GM12892 (cell line): ENCODE data around the gene NECTIN4.
"Not testable (repeated sequence)": the region's sequence is repeated elsewhere in the genome, so short reads cannot be mapped to it uniquely, and the experiment has no call there.

Experiments
- DNase-seq: peaks from one replicate; pipeline ENCODE4 v3.0.0; 2011; ENCODE audit not compliant: insufficient read length
- FAIRE-seq: peaks from 2 replicates; lab custom pipeline; 2011; peaks lifted over from hg19 to GRCh38; lab: Jason Lieb, UNC
- POLR2A ChIP-seq: IDR thresholded peaks from 2 replicates; pipeline ENCODE4 v1.6.1; 2011; ENCODE audit warnings: low read depth, low read length, control low read depth
- POLR2AphosphoS5 ChIP-seq: IDR thresholded peaks from 2 replicates; pipeline ENCODE4 v1.6.1; 2011; ENCODE audit warnings: low read depth, low read length, control low read depth
- TAF1 ChIP-seq: IDR thresholded peaks from 2 replicates; pipeline ENCODE4 v1.6.1; 2011; ENCODE audit warnings: low read depth, mild to moderate bottlenecking, control low read depth, low read length, borderline replicate concordance

Gene NECTIN4

GRCh38 chr1:161066694-161067093 is 22.7 kb downstream of the NECTIN4 start:
- DNase-seq, result no peak
- no peak for TF ChIP-seq POLR2AphosphoS5
- no peak for TF ChIP-seq TAF1
- no peak for TF ChIP-seq POLR2A
- FAIRE-seq, result no peak

GRCh38 chr1:161065681-161066080 is 23.7 kb downstream of the NECTIN4 start:
- not testable (repeated sequence) for FAIRE-seq, DNase-seq

GRCh38 chr1:161063936-161064335 is 25.4 kb downstream of the NECTIN4 start:
- not testable (repeated sequence) for FAIRE-seq, DNase-seq

- DNase-seq (no peak), FAIRE-seq (no peak)
- TF ChIP-seq TAF1 (no peak), POLR2A (no peak), POLR2AphosphoS5 (no peak)
Observed at GRCh38 chr1:161061419-161061818, 27.9 kb downstream of the NECTIN4 start.

- DNase-seq (no peak), FAIRE-seq (no peak)
- TF ChIP-seq POLR2AphosphoS5 (no peak), POLR2A (no peak), TAF1 (no peak)
Observed at GRCh38 chr1:161059293-161059692, 30.1 kb downstream of the NECTIN4 start.

- TF ChIP-seq POLR2AphosphoS5 (no peak), TAF1 (no peak), POLR2A (no peak)
- FAIRE-seq (no peak), DNase-seq (no peak)
Observed at GRCh38 chr1:161054805-161055204, 34.6 kb downstream of the NECTIN4 start.

GRCh38 chr1:161054232-161054631 is 35.1 kb downstream of the NECTIN4 start:
- DNase-seq, result no peak
- no peak for TF ChIP-seq POLR2A
- TF ChIP-seq TAF1, result no peak
- TF ChIP-seq POLR2AphosphoS5, result no peak
- FAIRE-seq, result no peak

- no peak for FAIRE-seq
- no peak for TF ChIP-seq POLR2A
- TF ChIP-seq POLR2AphosphoS5, result no peak
- no peak for TF ChIP-seq TAF1
Observed at GRCh38 chr1:161052899-161053298, 36.5 kb downstream of the NECTIN4 start.

GRCh38 chr1:161051219-161051618 is 38.1 kb downstream of the NECTIN4 start:
- no peak for FAIRE-seq

More at GRCh38 chr1:161052899-161053298, 36.5 kb downstream of the NECTIN4 start:
- DNase-seq, result no peak

GRCh38 chr1:161048949-161049722 is 40.2 kb downstream of the NECTIN4 start:
- no peak for FAIRE-seq
- TF ChIP-seq TAF1, result no peak
- TF ChIP-seq POLR2A, result no peak
- no peak for TF ChIP-seq POLR2AphosphoS5

More at GRCh38 chr1:161051219-161051618, 38.1 kb downstream of the NECTIN4 start:
- no peak for TF ChIP-seq TAF1
- TF ChIP-seq POLR2A, result no peak
- TF ChIP-seq POLR2AphosphoS5, result no peak
- DNase-seq, result no peak

GRCh38 chr1:161047436-161048420 is 41.6 kb downstream of the NECTIN4 start:
- TF ChIP-seq POLR2AphosphoS5 (0 out of 2 replicates have a peak, but pooled peaks have one; percentile 42), POLR2A (peak; percentile 35; the same call in 1 of the 2 replicates), TAF1 (no peak)
- no peak for FAIRE-seq
- DNase-seq, result no peak

More at GRCh38 chr1:161048949-161049722, 40.2 kb downstream of the NECTIN4 start:
- no peak for DNase-seq
